HEK293 (cell line): ENCODE results near the gene TRAK1.
A peak's percentile ranks its signal among the peaks of the same experiment; 100 is the strongest.

ENCODE experiments used
- CTCF ChIA-PET: fragments of 350-600 bp; formaldehyde crosslinking; extraction: SDS; loops from one replicate; lab custom pipeline; 2021; ENCODE audit warnings: antibody characterized with exemption; lab: Yijun Ruan, JAX
- POLR2A ChIA-PET: fragments of 300-600 bp; formaldehyde crosslinking; extraction: SDS; loops from one replicate; lab custom pipeline; 2020; ENCODE audit warnings: antibody characterized with exemption, inconsistent platforms; lab: Yijun Ruan, JAX
- H3K27ac ChIP-seq: fragments of 200-500 bp; sonication (Bioruptor generic); 2 replicates; pipeline ENCODE4 v1.5.1; 2014; ENCODE audit warnings: low read depth, low read length, control low read depth, inconsistent platforms; ENCODE audit errors: extremely low read depth
- H3K36me3 ChIP-seq, 2 experiments: fragments of 200-500 bp in 1 of 2; sonication (Bioruptor generic) in 1 of 2; 1 replicate in 1 of 2; 2 replicates in 1 of 2; pipeline ENCODE4 v1.5.1; 2014 to 2017; ENCODE audit warnings: inconsistent platforms in 2 of 2, low read length in 2 of 2; ENCODE audit not compliant: control insufficient read depth in 2 of 2, insufficient read depth in 1 of 2
- H3K4me1 ChIP-seq: fragments of 200-500 bp; sonication (Bioruptor generic); 2 replicates; pipeline ENCODE4 v1.5.1; 2014; ENCODE audit warnings: mild to moderate bottlenecking, low read length, inconsistent platforms; ENCODE audit not compliant: control insufficient read depth, insufficient read depth
- H3K4me3 ChIP-seq: 2 replicates; pipeline ENCODE4 v1.5.1; 2011; ENCODE audit warnings: low read depth, mild to moderate bottlenecking, control low read depth, low read length, moderate library complexity
- H3K9me3 ChIP-seq: fragments of 200-500 bp; sonication (Bioruptor generic); 2 replicates; pipeline ENCODE4 v1.5.1; 2014; ENCODE audit warnings: low read depth, low read length, inconsistent platforms; ENCODE audit not compliant: control insufficient read depth, insufficient read depth
- FEZF1 ChIP-seq: fragments of 450-650 bp; formaldehyde crosslinking; IDR thresholded peaks from 2 replicates; pipeline ENCODE4 v1.5.1; 2016; ENCODE audit warnings: missing biosample characterization, missing genetic modification characterization
- GLIS1 ChIP-seq: fragments of 450-650 bp; formaldehyde crosslinking; IDR thresholded peaks from 2 replicates; pipeline ENCODE4 v1.5.1; 2016; ENCODE audit warnings: missing biosample characterization, missing genetic modification characterization
- YY2 ChIP-seq: fragments of 450-650 bp; formaldehyde crosslinking; IDR thresholded peaks from 2 replicates; pipeline ENCODE4 v1.5.1; 2016; ENCODE audit warnings: missing biosample characterization, missing genetic modification characterization
- ZNF114 ChIP-seq: fragments of 450-650 bp; formaldehyde crosslinking; IDR thresholded peaks from 2 replicates; pipeline ENCODE4 v1.5.0; 2017; ENCODE audit warnings: missing biosample characterization, missing genetic modification characterization
- ZNF140 ChIP-seq: fragments of 450-650 bp; formaldehyde crosslinking; IDR thresholded peaks from 2 replicates; pipeline ENCODE4 v1.5.1; 2016; ENCODE audit warnings: missing biosample characterization, missing genetic modification characterization
- ZNF2 ChIP-seq: fragments of 450-650 bp; formaldehyde crosslinking; IDR thresholded peaks from 2 replicates; pipeline ENCODE4 v1.5.1; 2016; ENCODE audit warnings: missing biosample characterization, missing genetic modification characterization
- ZNF202 ChIP-seq: fragments of 450-650 bp; formaldehyde crosslinking; IDR thresholded peaks from 2 replicates; pipeline ENCODE4 v1.5.1; 2016; ENCODE audit warnings: missing biosample characterization, missing genetic modification characterization, borderline replicate concordance
- ZNF24 ChIP-seq: fragments of 450-650 bp; formaldehyde crosslinking; IDR thresholded peaks from 2 replicates; pipeline ENCODE4 v1.5.1; 2016; ENCODE audit warnings: missing biosample characterization, missing genetic modification characterization
- ZNF391 ChIP-seq: fragments of 450-650 bp; formaldehyde crosslinking; IDR thresholded peaks from 2 replicates; pipeline ENCODE4 v1.5.1; 2016; ENCODE audit warnings: low read depth, missing biosample characterization, missing genetic modification characterization, borderline replicate concordance
- ZNF426 ChIP-seq: fragments of 450-650 bp; formaldehyde crosslinking; IDR thresholded peaks from 2 replicates; pipeline ENCODE4 v1.5.1; 2017; ENCODE audit warnings: missing biosample characterization, missing genetic modification characterization, mild to moderate bottlenecking, inconsistent platforms, moderate library complexity
- ZNF555 ChIP-seq: fragments of 450-650 bp; formaldehyde crosslinking; conservative IDR thresholded peaks from 2 replicates; pipeline ENCODE4 v1.5.1; 2017; ENCODE audit warnings: missing biosample characterization, mild to moderate bottlenecking, missing genetic modification characterization, inconsistent platforms
- ZNF623 ChIP-seq: fragments of 450-650 bp; formaldehyde crosslinking; IDR thresholded peaks from 2 replicates; pipeline ENCODE4 v1.5.1; 2016; ENCODE audit warnings: missing biosample characterization, missing genetic modification characterization
- ZNF654 ChIP-seq: fragments of 450-650 bp; formaldehyde crosslinking; IDR thresholded peaks from 2 replicates; pipeline ENCODE4 v1.5.1; 2016; ENCODE audit warnings: low read depth, missing biosample characterization, missing genetic modification characterization
- ZNF660 ChIP-seq: fragments of 450-650 bp; IDR thresholded peaks from 2 replicates; pipeline ENCODE4 v1.5.1; 2018; ENCODE audit warnings: missing biosample characterization, mild to moderate bottlenecking, missing genetic modification characterization
- ZNF664 ChIP-seq: fragments of 450-650 bp; formaldehyde crosslinking; IDR thresholded peaks from 2 replicates; pipeline ENCODE4 v1.5.1; 2016; ENCODE audit warnings: missing biosample characterization, missing genetic modification characterization
- ZNF677 ChIP-seq: fragments of 450-650 bp; IDR thresholded peaks from 2 replicates; pipeline ENCODE4 v1.5.0; 2018; ENCODE audit warnings: missing biosample characterization, mild to moderate bottlenecking, missing genetic modification characterization, moderate library complexity
- ZNF792 ChIP-seq: fragments of 450-650 bp; formaldehyde crosslinking; IDR thresholded peaks from 2 replicates; pipeline ENCODE4 v1.5.1; 2016; ENCODE audit warnings: missing biosample characterization, missing genetic modification characterization
- ZNF843 ChIP-seq: fragments of 450-650 bp; formaldehyde crosslinking; IDR thresholded peaks from 2 replicates; pipeline ENCODE4 v1.5.1; 2016; ENCODE audit warnings: missing biosample characterization, missing genetic modification characterization
- ZSCAN16 ChIP-seq: fragments of 450-650 bp; formaldehyde crosslinking; IDR thresholded peaks from 2 replicates; pipeline ENCODE4 v1.5.1; 2016; ENCODE audit warnings: missing biosample characterization, missing genetic modification characterization
- TF ChIP-seq, protein P1 (sequence below): fragments of 450-650 bp; formaldehyde crosslinking; IDR thresholded peaks from 2 replicates; pipeline ENCODE4 v1.5.1; 2016; ENCODE audit warnings: missing biosample characterization, missing genetic modification characterization
- TF ChIP-seq, protein P2 (sequence below): fragments of 450-650 bp; formaldehyde crosslinking; conservative IDR thresholded peaks from 2 replicates; pipeline ENCODE4 v1.5.1; 2016; ENCODE audit warnings: low read depth, missing biosample characterization, missing genetic modification characterization
- TF ChIP-seq, protein P3 (sequence below): fragments of 450-650 bp; formaldehyde crosslinking; IDR thresholded peaks from 2 replicates; pipeline ENCODE4; 2016; ENCODE audit warnings: missing biosample characterization, missing genetic modification characterization
- TF ChIP-seq, protein P4 (sequence below): fragments of 450-650 bp; formaldehyde crosslinking; IDR thresholded peaks from 2 replicates; pipeline ENCODE4 v1.5.1; 2016; ENCODE audit warnings: missing biosample characterization, missing genetic modification characterization
- TF ChIP-seq, protein P5 (sequence below): fragments of 450-650 bp; IDR thresholded peaks from 2 replicates; pipeline ENCODE4 v1.5.1; 2018; ENCODE audit warnings: missing biosample characterization, mild to moderate bottlenecking, missing genetic modification characterization

Gene TRAK1

DNA sequence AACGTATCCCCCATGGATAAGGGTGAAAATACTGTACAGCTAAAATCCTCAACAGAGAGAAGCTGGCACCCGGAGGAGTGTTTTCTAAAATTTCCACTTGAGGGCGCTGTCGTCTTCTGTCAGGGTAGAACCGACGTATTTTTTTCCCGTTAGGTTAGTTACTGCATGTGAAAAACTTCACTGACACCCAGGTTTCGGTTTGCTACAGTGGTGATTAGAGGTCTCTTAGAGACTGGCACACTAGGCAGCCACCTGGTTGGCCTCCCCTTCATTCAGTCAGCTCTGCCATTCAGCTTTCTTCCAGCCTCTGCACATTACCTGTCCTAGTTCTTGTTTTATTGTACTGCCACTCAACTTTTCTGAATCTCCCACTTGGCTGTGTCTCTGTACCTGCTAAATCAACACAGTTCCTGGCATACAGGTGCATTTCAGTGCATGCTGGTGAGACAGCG, 156.4 kb downstream of the TRAK1 start (continued):
- TF ChIP-seq, protein P1, sequence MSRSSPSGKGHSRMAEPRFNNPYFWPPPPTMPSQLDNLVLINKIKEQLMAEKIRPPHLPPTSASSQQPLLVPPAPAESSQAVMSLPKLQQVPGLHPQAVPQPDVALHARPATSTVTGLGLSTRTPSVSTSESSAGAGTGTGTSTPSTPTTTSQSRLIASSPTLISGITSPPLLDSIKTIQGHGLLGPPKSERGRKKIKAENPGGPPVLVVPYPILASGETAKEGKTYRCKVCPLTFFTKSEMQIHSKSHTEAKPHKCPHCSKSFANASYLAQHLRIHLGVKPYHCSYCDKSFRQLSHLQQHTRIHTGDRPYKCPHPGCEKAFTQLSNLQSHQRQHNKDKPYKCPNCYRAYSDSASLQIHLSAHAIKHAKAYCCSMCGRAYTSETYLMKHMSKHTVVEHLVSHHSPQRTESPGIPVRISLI (tag by site-specific recombination) = peak; percentile 76; the same call in 1 of the 2 replicates
- TF ChIP-seq ZNF391 (tag by site-specific recombination) (no peak), ZNF114 (tag by site-specific recombination) (no peak), ZNF660 (tag by site-specific recombination) (0 out of 2 replicates have a peak, but pooled peaks have one; percentile 41), ZSCAN16 (tag by site-specific recombination) (no peak), ZNF792 (tag by site-specific recombination) (no peak), ZNF24 (tag by site-specific recombination) (no peak), ZNF664 (tag by site-specific recombination) (peak; percentile 73), ZNF654 (tag by site-specific recombination) (peak; percentile 78), ZNF2 (tag by site-specific recombination) (0 out of 2 replicates have a peak, but pooled peaks have one; percentile 35), YY2 (tag by site-specific recombination) (no peak)
- TF ChIP-seq, protein P2, sequence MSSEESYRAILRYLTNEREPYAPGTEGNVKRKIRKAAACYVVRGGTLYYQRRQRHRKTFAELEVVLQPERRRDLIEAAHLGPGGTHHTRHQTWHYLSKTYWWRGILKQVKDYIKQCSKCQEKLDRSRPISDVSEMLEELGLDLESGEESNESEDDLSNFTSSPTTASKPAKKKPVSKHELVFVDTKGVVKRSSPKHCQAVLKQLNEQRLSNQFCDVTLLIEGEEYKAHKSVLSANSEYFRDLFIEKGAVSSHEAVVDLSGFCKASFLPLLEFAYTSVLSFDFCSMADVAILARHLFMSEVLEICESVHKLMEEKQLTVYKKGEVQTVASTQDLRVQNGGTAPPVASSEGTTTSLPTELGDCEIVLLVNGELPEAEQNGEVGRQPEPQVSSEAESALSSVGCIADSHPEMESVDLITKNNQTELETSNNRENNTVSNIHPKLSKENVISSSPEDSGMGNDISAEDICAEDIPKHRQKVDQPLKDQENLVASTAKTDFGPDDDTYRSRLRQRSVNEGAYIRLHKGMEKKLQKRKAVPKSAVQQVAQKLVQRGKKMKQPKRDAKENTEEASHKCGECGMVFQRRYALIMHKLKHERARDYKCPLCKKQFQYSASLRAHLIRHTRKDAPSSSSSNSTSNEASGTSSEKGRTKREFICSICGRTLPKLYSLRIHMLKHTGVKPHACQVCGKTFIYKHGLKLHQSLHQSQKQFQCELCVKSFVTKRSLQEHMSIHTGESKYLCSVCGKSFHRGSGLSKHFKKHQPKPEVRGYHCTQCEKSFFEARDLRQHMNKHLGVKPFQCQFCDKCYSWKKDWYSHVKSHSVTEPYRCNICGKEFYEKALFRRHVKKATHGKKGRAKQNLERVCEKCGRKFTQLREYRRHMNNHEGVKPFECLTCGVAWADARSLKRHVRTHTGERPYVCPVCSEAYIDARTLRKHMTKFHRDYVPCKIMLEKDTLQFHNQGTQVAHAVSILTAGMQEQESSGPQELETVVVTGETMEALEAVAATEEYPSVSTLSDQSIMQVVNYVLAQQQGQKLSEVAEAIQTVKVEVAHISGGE (tag by site-specific recombination) = no peak
- TF ChIP-seq, protein P3, sequence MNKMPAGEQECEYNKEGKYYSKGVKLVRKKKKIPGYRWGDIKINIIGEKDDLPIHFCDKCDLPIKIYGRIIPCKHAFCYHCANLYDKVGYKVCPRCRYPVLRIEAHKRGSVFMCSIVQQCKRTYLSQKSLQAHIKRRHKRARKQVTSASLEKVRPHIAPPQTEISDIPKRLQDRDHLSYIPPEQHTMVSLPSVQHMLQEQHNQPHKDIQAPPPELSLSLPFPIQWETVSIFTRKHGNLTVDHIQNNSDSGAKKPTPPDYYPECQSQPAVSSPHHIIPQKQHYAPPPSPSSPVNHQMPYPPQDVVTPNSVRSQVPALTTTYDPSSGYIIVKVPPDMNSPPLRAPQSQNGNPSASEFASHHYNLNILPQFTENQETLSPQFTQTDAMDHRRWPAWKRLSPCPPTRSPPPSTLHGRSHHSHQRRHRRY = no peak
- TF ChIP-seq, protein P4, sequence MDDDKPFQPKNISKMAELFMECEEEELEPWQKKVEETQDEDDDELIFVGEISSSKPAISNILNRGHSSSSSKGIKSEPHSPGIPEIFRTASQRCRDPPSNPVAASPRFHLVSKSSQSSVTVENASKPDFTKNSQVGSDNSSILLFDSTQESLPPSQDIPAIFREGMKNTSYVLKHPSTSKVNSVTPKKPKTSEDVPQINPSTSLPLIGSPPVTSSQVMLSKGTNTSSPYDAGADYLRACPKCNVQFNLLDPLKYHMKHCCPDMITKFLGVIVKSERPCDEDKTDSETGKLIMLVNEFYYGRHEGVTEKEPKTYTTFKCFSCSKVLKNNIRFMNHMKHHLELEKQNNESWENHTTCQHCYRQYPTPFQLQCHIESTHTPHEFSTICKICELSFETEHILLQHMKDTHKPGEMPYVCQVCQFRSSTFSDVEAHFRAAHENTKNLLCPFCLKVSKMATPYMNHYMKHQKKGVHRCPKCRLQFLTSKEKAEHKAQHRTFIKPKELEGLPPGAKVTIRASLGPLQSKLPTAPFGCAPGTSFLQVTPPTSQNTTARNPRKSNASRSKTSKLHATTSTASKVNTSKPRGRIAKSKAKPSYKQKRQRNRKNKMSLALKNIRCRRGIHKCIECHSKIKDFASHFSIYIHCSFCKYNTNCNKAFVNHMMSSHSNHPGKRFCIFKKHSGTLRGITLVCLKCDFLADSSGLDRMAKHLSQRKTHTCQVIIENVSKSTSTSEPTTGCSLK (tag by site-specific recombination) = no peak
- TF ChIP-seq, all 188 proteins: peak for 5

DNA sequence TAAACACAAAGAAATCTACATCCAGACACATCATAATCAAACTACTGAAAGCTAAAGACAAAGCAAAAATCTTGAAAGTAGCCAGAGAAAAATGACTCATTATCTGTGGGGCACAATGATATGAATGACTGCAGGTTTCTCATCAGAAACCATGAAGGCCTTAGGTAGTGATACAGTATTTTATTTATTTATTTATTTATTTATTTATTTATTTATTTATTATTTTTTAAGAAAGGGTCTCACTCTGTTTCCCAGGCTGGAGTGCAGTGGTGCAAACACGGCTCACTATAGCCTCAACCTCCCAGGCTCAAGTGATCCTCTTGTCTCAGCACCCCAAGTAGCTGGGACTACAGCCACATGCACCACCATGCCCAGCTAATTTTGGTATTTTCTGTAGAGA, 159.6 kb downstream of the TRAK1 start:
- H3K27ac ChIP-seq = no peak overlapping the region
- H3K9me3 ChIP-seq = no peaks in the 10 kb centered on the region
- ChIA-PET POLR2A (no interaction called here), CTCF (interaction anchor here (0.7 to 7.6 kb wide), 2 partner anchors 191 to 297 kb away, joined by 3 to 104 read pairs; no protein-coding TSS in a partner anchor)
- H3K4me3 ChIP-seq = no peak overlapping the region
- no peaks in the 10 kb centered on the region for H3K36me3 ChIP-seq
- H3K4me1 ChIP-seq = no peaks in the 10 kb centered on the region
- TF ChIP-seq GLIS1 (tag by site-specific recombination) = no peak
- TF ChIP-seq ZNF140 (tag by site-specific recombination) = 0 out of 2 replicates have a peak, but pooled peaks have one; percentile 30
- TF ChIP-seq ZNF555 (tag by site-specific recombination) = peak; percentile 40
- TF ChIP-seq ZNF426 = peak; percentile 56
- TF ChIP-seq FEZF1 (tag by site-specific recombination) = no peak
- TF ChIP-seq, protein P2 (tag by site-specific recombination) = peak; percentile 53
- no peak for TF ChIP-seq ZNF677 (tag by site-specific recombination)
- TF ChIP-seq ZNF623 (tag by site-specific recombination) = peak; percentile 54
- 0 out of 2 replicates have a peak, but pooled peaks have one; percentile 16 for TF ChIP-seq ZNF202 (tag by site-specific recombination)
- TF ChIP-seq, protein P5, sequence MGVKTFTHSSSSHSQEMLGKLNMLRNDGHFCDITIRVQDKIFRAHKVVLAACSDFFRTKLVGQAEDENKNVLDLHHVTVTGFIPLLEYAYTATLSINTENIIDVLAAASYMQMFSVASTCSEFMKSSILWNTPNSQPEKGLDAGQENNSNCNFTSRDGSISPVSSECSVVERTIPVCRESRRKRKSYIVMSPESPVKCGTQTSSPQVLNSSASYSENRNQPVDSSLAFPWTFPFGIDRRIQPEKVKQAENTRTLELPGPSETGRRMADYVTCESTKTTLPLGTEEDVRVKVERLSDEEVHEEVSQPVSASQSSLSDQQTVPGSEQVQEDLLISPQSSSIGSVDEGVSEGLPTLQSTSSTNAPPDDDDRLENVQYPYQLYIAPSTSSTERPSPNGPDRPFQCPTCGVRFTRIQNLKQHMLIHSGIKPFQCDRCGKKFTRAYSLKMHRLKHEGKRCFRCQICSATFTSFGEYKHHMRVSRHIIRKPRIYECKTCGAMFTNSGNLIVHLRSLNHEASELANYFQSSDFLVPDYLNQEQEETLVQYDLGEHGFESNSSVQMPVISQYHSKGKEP (tag by site-specific recombination) = no peak
- no peak for TF ChIP-seq ZNF843 (tag by site-specific recombination)
